Measurements from ENCODE around the gene FUT6. TPM values are rescaled to one million over a fixed set of nuclear protein-coding genes. Genes with fewer than 3 reads are reported as not detected.

The FUT6 gene
- total RNA-seq, 1 donor from 2014 or later, result not detected

DNA sequence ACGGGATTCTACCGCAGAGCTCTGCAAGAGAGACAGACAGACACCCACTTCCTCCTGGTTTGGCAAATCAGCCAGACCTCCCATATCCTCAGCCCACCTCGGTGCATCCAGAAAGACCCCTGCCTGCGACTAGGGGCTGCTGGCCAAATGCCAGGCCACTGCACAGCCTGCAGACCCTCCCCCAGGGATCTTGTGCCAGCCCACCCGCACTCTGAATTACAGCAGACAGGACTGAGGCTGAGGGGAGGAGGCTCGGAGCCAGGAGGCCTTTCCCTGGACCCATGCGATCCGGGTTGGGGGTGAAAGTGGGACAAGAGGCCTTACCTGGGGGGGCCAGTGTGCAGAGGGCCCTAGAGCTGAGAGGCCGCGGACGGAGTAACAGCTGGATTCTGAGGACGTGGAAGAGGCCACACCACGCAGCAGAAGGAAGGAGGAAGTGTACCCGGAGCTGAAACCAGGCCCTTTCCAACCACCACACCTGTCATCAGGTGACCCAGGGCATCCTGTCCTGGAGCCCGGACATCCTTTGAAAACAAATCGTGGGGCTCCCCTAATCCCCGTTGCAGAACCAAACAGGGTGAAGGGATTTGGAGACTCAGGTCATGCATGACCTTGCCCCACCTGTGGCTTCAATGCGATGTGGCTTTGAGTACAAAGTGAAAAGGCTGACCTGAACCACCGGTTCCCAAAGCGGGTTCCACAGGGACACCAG lies 993 bp downstream of the FUT6 start:
- no peak overlapping the region for H3K27ac ChIP-seq
- no peaks in the 10 kb centered on the region for H3K9me3 Mint-ChIP-seq
- no peak for DNase-seq (ENCODE audit: low spot score)
- H2AFZ ChIP-seq (replicated peaks), result no peak overlapping the region
- no peaks in the 10 kb centered on the region for H3K36me3 ChIP-seq
- H3K9ac ChIP-seq, result no peak overlapping the region
- no peak overlapping the region for H3K27ac Mint-ChIP-seq
- H3K27me3 Mint-ChIP-seq (ENCODE audit: insufficient read depth, low read depth), result peaks cover 9% of the 10 kb centered on the region
- H3K4me1 ChIP-seq, result no peaks in the 10 kb centered on the region
- no peak overlapping the region for H3K4me3 Mint-ChIP-seq
- no peak overlapping the region for H3K4me3 ChIP-seq
- no peaks in the 10 kb centered on the region for H3K9me3 ChIP-seq (ENCODE audit: low read depth)
- H3K79me2 ChIP-seq (ENCODE audit: low read depth), result no peaks in the 10 kb centered on the region
- TF ChIP-seq EZH2 (IDR thresholded peaks at IDR 0.05) (no peak), EZH2phosphoT487 (IDR thresholded peaks at IDR 0.05) (no peak)
- TF ChIP-seq, protein P1, sequence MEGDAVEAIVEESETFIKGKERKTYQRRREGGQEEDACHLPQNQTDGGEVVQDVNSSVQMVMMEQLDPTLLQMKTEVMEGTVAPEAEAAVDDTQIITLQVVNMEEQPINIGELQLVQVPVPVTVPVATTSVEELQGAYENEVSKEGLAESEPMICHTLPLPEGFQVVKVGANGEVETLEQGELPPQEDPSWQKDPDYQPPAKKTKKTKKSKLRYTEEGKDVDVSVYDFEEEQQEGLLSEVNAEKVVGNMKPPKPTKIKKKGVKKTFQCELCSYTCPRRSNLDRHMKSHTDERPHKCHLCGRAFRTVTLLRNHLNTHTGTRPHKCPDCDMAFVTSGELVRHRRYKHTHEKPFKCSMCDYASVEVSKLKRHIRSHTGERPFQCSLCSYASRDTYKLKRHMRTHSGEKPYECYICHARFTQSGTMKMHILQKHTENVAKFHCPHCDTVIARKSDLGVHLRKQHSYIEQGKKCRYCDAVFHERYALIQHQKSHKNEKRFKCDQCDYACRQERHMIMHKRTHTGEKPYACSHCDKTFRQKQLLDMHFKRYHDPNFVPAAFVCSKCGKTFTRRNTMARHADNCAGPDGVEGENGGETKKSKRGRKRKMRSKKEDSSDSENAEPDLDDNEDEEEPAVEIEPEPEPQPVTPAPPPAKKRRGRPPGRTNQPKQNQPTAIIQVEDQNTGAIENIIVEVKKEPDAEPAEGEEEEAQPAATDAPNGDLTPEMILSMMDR (IDR thresholded peaks at IDR 0.05), result no peak
- peaks cover 19% of the 10 kb centered on the region for H3K27me3 ChIP-seq
- H3K36me3 Mint-ChIP-seq, result no peaks in the 10 kb centered on the region
- no peaks in the 10 kb centered on the region for H3K4me1 Mint-ChIP-seq
- no peaks in the 10 kb centered on the region for H4K20me1 ChIP-seq (ENCODE audit: low read depth)
- H3K4me2 ChIP-seq, result no peak overlapping the region
- no peaks in the 10 kb centered on the region for H3F3A ChIP-seq (ENCODE audit: low read depth)

DNA sequence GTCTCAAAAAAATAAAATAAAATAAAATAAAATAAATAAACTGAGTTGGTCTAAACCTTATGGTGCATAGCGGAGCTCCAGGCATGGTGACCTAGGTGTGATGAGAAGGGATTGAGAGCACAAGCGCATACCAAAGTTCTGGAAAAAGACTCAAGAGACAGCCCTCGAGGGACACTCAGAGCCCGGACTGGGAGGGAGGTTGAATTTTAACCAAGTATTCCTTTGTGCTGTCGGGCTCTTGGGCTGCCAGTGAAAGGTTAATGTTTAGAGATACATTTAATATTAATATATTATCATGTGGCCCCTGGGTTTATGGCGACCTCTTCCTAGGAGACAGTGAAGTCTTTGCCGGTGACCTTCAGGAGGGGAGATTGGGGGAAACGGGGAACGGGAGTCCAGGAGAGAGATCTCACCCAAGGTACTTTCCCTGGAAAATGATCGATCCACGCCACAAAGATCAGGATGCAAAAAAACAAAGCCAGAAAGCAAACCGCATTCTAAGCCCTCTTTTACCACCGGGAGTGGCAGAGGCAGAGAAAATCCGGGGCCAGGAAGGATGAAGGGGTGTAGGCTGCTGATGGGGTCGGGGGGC lies 1.6 kb downstream of the FUT6 start:
- TF ChIP-seq EZH2phosphoT487 (IDR thresholded peaks at IDR 0.05) (no peak), EZH2 (IDR thresholded peaks at IDR 0.05) (no peak)
- TF ChIP-seq, protein P1 (IDR thresholded peaks at IDR 0.05), result no peak
- Histone ChIP-seq H3K9me3 (ENCODE audit: low read depth) (no peaks in the 10 kb centered on the region), H3F3A (ENCODE audit: low read depth) (no peaks in the 10 kb centered on the region), H3K4me2 (no peak overlapping the region), H3K27me3 (peaks cover 19% of the 10 kb centered on the region), H3K79me2 (ENCODE audit: low read depth) (no peaks in the 10 kb centered on the region), H3K4me3 (no peak overlapping the region), H2AFZ (replicated peaks) (no peak overlapping the region), H3K9ac (no peak overlapping the region), H3K4me1 (no peaks in the 10 kb centered on the region), H3K27ac (no peak overlapping the region), H4K20me1 (ENCODE audit: low read depth) (no peaks in the 10 kb centered on the region), H3K36me3 (no peaks in the 10 kb centered on the region)
- no peak for DNase-seq (ENCODE audit: low spot score)
- H3K4me1 Mint-ChIP-seq, result no peaks in the 10 kb centered on the region
- no peak overlapping the region for H3K4me3 Mint-ChIP-seq
- no peaks in the 10 kb centered on the region for H3K36me3 Mint-ChIP-seq
- H3K9me3 Mint-ChIP-seq, result no peaks in the 10 kb centered on the region
- peaks cover 5% of the 10 kb centered on the region for H3K27me3 Mint-ChIP-seq (ENCODE audit: insufficient read depth, low read depth)
- no peak overlapping the region for H3K27ac Mint-ChIP-seq

DNA sequence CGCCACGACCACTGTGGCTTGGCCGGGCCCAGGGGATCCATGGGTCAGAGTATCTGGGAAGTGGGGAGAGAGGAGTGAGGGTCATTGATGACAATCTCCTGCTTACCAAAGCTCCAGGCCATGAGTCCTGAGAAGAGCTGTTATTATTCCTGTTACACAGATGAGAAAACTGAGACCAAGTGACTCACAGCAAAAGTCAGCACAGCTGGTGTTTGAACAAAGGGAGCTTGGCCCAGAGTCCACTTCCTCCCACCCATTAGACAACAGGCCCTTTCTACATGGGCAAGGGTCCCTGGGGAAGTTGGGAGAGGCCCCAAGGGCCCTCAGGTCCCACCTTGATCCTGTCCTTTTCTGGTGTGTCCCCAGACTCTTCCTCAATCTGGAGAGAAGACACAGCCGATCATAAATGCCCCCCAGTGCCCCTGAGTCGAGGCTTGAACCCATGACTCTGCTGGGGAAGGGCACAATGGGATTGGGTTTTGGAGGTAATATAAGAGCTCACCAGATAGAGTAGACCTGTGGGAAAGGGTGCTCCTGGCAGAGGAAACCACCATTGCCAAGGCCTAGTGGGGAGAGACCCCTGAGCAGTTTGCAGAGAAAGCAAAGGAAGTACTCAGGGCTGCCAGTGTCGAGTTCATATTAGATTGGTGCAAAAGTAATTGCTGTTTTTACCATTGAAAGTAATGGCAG lies 6.8 kb downstream of the FUT6 start:
- H3K4me1 ChIP-seq, result no peaks in the 10 kb centered on the region
- peaks cover 19% of the 10 kb centered on the region for H3K27me3 ChIP-seq
- H3K4me3 ChIP-seq, result no peak overlapping the region
- peaks cover 6% of the 10 kb centered on the region for H3K27me3 Mint-ChIP-seq (ENCODE audit: insufficient read depth, low read depth)
- H4K20me1 ChIP-seq (ENCODE audit: low read depth), result no peaks in the 10 kb centered on the region
- H3K4me3 Mint-ChIP-seq, result no peak overlapping the region
- no peak overlapping the region for H3K27ac Mint-ChIP-seq
- DNase-seq (ENCODE audit: low spot score), result no peak
- H3K36me3 Mint-ChIP-seq, result no peaks in the 10 kb centered on the region
- H3K9ac ChIP-seq, result no peak overlapping the region
- no peaks in the 10 kb centered on the region for H3K9me3 ChIP-seq (ENCODE audit: low read depth)
- no peak overlapping the region for H3K4me2 ChIP-seq
- H2AFZ ChIP-seq (replicated peaks), result no peak overlapping the region
- no peaks in the 10 kb centered on the region for H3K79me2 ChIP-seq (ENCODE audit: low read depth)
- H3F3A ChIP-seq (ENCODE audit: low read depth), result peaks cover 7% of the 10 kb centered on the region
- H3K4me1 Mint-ChIP-seq, result peaks cover 9% of the 10 kb centered on the region
- H3K9me3 Mint-ChIP-seq, result no peaks in the 10 kb centered on the region
- no peak overlapping the region for H3K27ac ChIP-seq
- H3K36me3 ChIP-seq, result no peaks in the 10 kb centered on the region
- TF ChIP-seq, protein P1 (IDR thresholded peaks at IDR 0.05), result no peak
- no peak for TF ChIP-seq EZH2phosphoT487 (IDR thresholded peaks at IDR 0.05)
- no peak for TF ChIP-seq EZH2 (IDR thresholded peaks at IDR 0.05)
